ENCODE results near the gene PANX2.
"Not testable (repeated sequence)": the region's sequence is repeated elsewhere in the genome, so short reads cannot be mapped to it uniquely, and the experiment has no call there.

The PANX2 gene

GRCh38 chr22:50202130-50202666 lies 31.7 kb downstream of the PANX2 start:
- no peak for TF ChIP-seq CTCF (IDR thresholded peaks at IDR 0.05; ENCODE audit: low read depth, low read length, missing control alignments)
- DNase-seq (ENCODE audit: low read depth), result no peak
- peak overlapping the region; percentile 83 for H3K4me3 ChIP-seq (ENCODE audit: low read depth, low read length)

- no peak for TF ChIP-seq CTCF (IDR thresholded peaks at IDR 0.05; ENCODE audit: low read depth, low read length, missing control alignments)
- no peak overlapping the region for H3K4me3 ChIP-seq (ENCODE audit: low read depth, low read length)
- DNase-seq (ENCODE audit: low read depth), result no peak
Observed at GRCh38 chr22:50203288-50203687, 32.8 kb downstream of the PANX2 start.

GRCh38 chr22:50204571-50204970 lies 34.0 kb downstream of the PANX2 start:
- H3K4me3 ChIP-seq (ENCODE audit: low read depth, low read length), result no peak overlapping the region
- DNase-seq (ENCODE audit: low read depth), result no peak
- no peak for TF ChIP-seq CTCF (IDR thresholded peaks at IDR 0.05; ENCODE audit: low read depth, low read length, missing control alignments)

DNA sequence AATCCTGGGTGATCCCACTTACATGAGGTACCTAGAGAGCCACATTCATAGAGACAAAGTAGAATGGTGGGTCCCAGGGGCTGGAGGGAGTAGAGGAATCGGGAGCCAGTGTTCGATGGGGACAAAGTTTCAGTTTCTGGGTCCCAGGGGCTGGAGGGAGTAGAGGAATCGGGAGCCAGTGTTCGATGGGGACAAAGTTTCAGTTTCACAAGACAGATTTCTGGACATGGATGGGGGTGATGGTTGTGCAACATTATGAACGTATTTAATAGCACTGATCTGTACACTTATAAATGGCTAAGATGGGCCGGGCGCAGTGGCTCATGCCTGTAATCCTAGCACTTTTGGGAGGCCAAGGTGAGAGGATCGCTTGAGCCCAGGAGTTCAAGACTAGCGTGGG lies 34.5 kb downstream of the PANX2 start:
- not testable (repeated sequence) for DNase-seq (ENCODE audit: low read depth)

DNA sequence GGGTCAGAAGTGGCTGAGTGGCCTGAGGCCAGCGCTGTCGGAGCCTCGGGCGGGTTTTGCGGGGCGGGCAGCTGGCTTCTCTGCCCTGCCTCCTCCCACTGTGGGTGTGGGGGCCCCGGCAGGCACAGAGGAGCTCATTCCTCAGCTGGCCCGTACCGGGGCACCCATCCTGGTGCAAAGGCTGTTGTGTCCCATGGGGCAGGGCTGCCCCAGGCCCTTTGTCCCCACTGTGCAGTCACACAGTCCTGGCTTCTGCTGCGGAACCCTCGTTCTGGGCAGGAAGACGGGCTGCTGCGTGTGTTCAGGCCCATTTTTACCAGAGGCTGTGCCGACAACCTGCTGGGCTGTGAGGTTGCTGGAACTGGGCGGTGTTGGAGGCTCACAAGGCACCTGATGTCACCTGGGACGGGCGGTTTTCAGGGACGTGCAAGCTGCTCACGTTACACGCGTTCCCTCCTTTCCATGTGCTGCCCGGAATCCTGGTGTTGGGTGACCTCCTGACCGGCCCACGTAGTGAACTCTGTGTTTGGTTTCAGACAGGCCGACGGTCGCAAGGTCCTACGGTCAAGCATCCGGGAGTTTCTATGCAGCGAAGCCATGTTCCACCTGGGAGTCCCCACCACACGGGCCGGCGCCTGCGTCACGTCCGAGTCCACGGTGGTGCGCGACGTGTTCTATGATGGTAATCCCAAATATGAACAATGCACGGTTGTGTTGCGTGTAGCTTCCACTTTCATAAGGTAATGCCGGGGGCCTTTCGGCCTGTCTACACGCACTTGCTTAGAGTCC lies 35.4 kb downstream of the PANX2 start:
- H3K4me3 ChIP-seq (ENCODE audit: low read depth, low read length), result no peak overlapping the region

More for the DNA sequence above, 34.5 kb downstream of the PANX2 start:
- H3K4me3 ChIP-seq (ENCODE audit: low read depth, low read length), result not testable (repeated sequence)

DNA sequence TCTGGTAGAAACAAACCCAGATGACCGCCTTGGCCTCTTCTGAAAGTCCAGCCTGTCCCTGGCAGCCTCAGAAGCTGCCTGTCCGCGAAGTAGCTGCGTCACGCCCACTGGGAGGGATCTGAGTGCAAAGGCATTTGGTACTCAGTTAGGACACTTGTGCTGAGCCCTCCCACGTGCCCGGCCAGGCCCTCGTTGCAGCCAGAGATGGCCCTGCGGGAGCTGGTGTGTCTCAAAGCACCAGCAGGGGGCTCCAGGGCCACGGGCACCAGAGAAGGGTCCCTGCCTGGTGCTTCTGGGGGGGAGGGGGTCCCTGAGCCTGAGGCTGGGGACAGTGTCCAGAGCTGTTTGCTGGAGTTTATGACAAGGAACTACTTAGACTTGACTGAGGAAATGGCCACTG lies 36.1 kb downstream of the PANX2 start:
- TF ChIP-seq CTCF (IDR thresholded peaks at IDR 0.05; ENCODE audit: low read depth, low read length, missing control alignments), result peak; percentile 50
- no peak overlapping the region for H3K4me3 ChIP-seq (ENCODE audit: low read depth, low read length)
- no peak for DNase-seq (ENCODE audit: low read depth)

More for the DNA sequence above, 35.4 kb downstream of the PANX2 start:
- TF ChIP-seq CTCF (IDR thresholded peaks at IDR 0.05; ENCODE audit: low read depth, low read length, missing control alignments), result no peak
- no peak for DNase-seq (ENCODE audit: low read depth)

GRCh38 chr22:50207383-50208140 lies 37.0 kb downstream of the PANX2 start:
- no peak for TF ChIP-seq CTCF (IDR thresholded peaks at IDR 0.05; ENCODE audit: low read depth, low read length, missing control alignments)
- no peak overlapping the region for H3K4me3 ChIP-seq (ENCODE audit: low read depth, low read length)
- no peak for DNase-seq (ENCODE audit: low read depth)

All from GM12864 (cell line).